Mesothelial cell of epicardium (in vitro differentiated cells): ENCODE results near the gene IL1RL1. TPM values are rescaled to one million over a fixed set of nuclear protein-coding genes. Genes with fewer than 3 reads are reported as not detected.

Experiments
- DNase-seq, 2 experiments: peaks; one replicate each; pipeline ENCODE4 v3.0.0; 2021; ENCODE audit warnings: low spot score in 2 of 2; ENCODE audit not compliant: unreplicated experiment in 2 of 2
- H3K27ac Mint-ChIP-seq: 2 replicates; pipeline ENCODE4 v1.8.0; 2021; ENCODE audit warnings: mixed read lengths
- H3K27me3 Mint-ChIP-seq: 2 replicates; pipeline ENCODE4 v1.8.0; 2021; ENCODE audit warnings: low read depth, mixed read lengths
- H3K36me3 Mint-ChIP-seq: 2 replicates; pipeline ENCODE4 v1.8.0; 2021; ENCODE audit warnings: mixed read lengths
- H3K4me1 Mint-ChIP-seq: 2 replicates; pipeline ENCODE4 v1.8.0; 2021; ENCODE audit warnings: mixed read lengths
- H3K4me3 Mint-ChIP-seq: 2 replicates; pipeline ENCODE4 v1.8.0; 2021; ENCODE audit warnings: mild to moderate bottlenecking, moderate library complexity, mixed read lengths
- H3K9me3 Mint-ChIP-seq: 2 replicates; pipeline ENCODE4 v1.8.0; 2021; ENCODE audit warnings: mixed read lengths
- CTCF ChIP-seq: fragments of 200-600 bp; sonication (generic); IDR thresholded peaks from one replicate; pipeline ENCODE4 v1.5.0; 2021; ENCODE audit warnings: antibody characterized with exemption; ENCODE audit not compliant: unreplicated experiment
- total RNA-seq: library from RNA; stranded (reverse); gene quantifications from 3 replicates; pipeline ENCODE4 v1.2.1, GENCODE V29; 2021

IL1RL1 gene
- total RNA-seq, 1 donor from 2014 or later: 0.18 TPM

GRCh38 chr2:102344397-102344796 lies 33.0 kb downstream of the IL1RL1 start:
- Mint-ChIP-seq H3K27ac (no peak overlapping the region), H3K36me3 (no peaks in the 10 kb centered on the region), H3K9me3 (no peaks in the 10 kb centered on the region), H3K27me3 (peaks cover 29% of the 10 kb centered on the region), H3K4me3 (no peak overlapping the region), H3K4me1 (no peaks in the 10 kb centered on the region)
- no peak for DNase-seq
- no peak for TF ChIP-seq CTCF

GRCh38 chr2:102345329-102345920 lies 34.1 kb downstream of the IL1RL1 start:
- Mint-ChIP-seq H3K27me3 (peaks cover 36% of the 10 kb centered on the region), H3K4me3 (no peak overlapping the region), H3K36me3 (no peaks in the 10 kb centered on the region), H3K27ac (no peak overlapping the region), H3K4me1 (no peaks in the 10 kb centered on the region), H3K9me3 (no peaks in the 10 kb centered on the region)
- TF ChIP-seq CTCF: no peak
- DNase-seq: no peak

GRCh38 chr2:102346381-102347130 lies 35.2 kb downstream of the IL1RL1 start:
- Mint-ChIP-seq H3K9me3 (no peaks in the 10 kb centered on the region), H3K27me3 (peaks cover 48% of the 10 kb centered on the region), H3K4me1 (no peaks in the 10 kb centered on the region), H3K36me3 (no peaks in the 10 kb centered on the region), H3K4me3 (no peak overlapping the region), H3K27ac (no peak overlapping the region)
- no peak for DNase-seq
- no peak for TF ChIP-seq CTCF

DNA sequence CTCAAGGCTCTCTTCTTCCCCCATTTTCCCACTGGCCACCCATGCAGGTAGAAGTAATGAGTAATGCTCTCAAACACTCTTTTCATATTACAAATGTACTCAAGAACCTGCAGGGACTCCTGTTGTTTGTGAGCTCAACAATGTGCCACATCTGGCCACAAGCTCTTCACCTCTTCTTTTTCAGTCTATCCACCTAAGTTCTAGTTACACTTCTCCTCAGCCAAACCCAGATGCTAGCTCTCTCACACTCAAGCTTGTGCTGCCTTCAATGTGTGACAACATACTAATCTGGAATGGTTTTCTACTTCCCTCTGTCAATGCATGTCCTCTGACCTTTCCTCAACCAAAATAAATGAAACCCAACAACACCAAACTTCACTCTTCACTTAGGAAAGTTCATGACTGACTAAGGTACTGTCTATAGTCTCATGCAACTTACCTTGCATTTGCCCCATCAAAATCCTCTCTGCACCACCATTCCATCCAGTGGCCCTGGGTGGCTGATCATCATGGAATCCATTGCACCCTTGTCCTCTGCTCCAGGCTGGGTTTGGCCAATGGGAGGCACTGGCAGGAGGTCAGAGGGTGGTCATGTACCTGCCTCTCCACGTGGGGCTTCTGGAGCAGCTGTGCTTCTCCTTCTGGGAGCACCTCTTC lies 38.9 kb downstream of the IL1RL1 start:
- Mint-ChIP-seq H3K36me3 (no peaks in the 10 kb centered on the region), H3K27ac (no peak overlapping the region), H3K9me3 (no peaks in the 10 kb centered on the region), H3K4me3 (no peak overlapping the region), H3K4me1 (peaks cover under 1% of the 10 kb centered on the region), H3K27me3 (peaks cover 64% of the 10 kb centered on the region)
- TF ChIP-seq CTCF: no peak
- no peak for DNase-seq

- TF ChIP-seq CTCF: peak; percentile 74
- Mint-ChIP-seq H3K4me3 (peak within 1 kb of the TSS; percentile 82), H3K27me3 (peaks cover 60% of the 10 kb centered on the region), H3K27ac (no peak within 1 kb of the TSS), H3K36me3 (no peaks in the 10 kb centered on the region), H3K4me1 (peaks cover 6% of the 10 kb centered on the region), H3K9me3 (no peaks in the 10 kb centered on the region)
- DNase-seq: peak; percentile 48 to 79
Observed at GRCh38 chr2:102355526-102356380, 44.4 kb downstream of the IL1RL1 start, which contains the start of gene IL18R1. TSS of gene IL18R1 (plus strand) at chr2:102355796. CDS start at chr2:102362661, 6,865 bp downstream.
